ENCODE results near the gene AADACL3.
"Not testable (repeated sequence)": the region's sequence is repeated elsewhere in the genome, so short reads cannot be mapped to it uniquely, and the experiment has no call there.

- TF ChIP-seq CTCF, POLR2AphosphoS5 (IDR thresholded peaks at IDR 0.05): not testable (repeated sequence)
Observed at GRCh38 chr1:12731084-12731483, 15.2 kb downstream of the AADACL3 start.
